ENCODE measurements around the gene C17orf58.

C17orf58 gene

GRCh38 chr17:67999291-67999911 lies 3.1 kb upstream of the C17orf58 start:
- H3K27ac ChIP-seq (ENCODE audit: low read depth, low read length, severe bottlenecking), result no peak overlapping the region
- H3K9me3 ChIP-seq (ENCODE audit: control insufficient read depth, low read length), result no peaks in the 10 kb centered on the region
- H3K36me3 ChIP-seq (ENCODE audit: control insufficient read depth, insufficient read depth, low read length), result no peaks in the 10 kb centered on the region
- H3K4me3 ChIP-seq (ENCODE audit: extremely low read depth, insufficient read depth, low read length, poor library complexity, severe bottlenecking), result no peak overlapping the region
- peaks cover 6% of the 10 kb centered on the region for H3K4me1 ChIP-seq (ENCODE audit: control insufficient read depth, insufficient read depth, low read length, poor library complexity, severe bottlenecking)
- WGBS, 2 experiments (ENCODE audit: insufficient coverage in 2 of 2), result 100% methylated on average over 1 of the region's 3 CpGs; no CpG with 5 or more reads in 1 of the 2 experiments

GRCh38 chr17:67998466-67998865 lies 2.2 kb upstream of the C17orf58 start:
- Histone ChIP-seq H3K9me3 (ENCODE audit: control insufficient read depth, low read length) (no peaks in the 10 kb centered on the region), H3K27ac (ENCODE audit: low read depth, low read length, severe bottlenecking) (no peak overlapping the region), H3K4me3 (ENCODE audit: extremely low read depth, insufficient read depth, low read length, poor library complexity, severe bottlenecking) (no peak overlapping the region), H3K36me3 (ENCODE audit: control insufficient read depth, insufficient read depth, low read length) (no peaks in the 10 kb centered on the region), H3K4me1 (ENCODE audit: control insufficient read depth, insufficient read depth, low read length, poor library complexity, severe bottlenecking) (peaks cover 6% of the 10 kb centered on the region)
- WGBS, 2 experiments (ENCODE audit: insufficient coverage in 2 of 2), result 79 to 100% methylated on average over 2 of the region's 2 CpGs

GRCh38 chr17:67995570-67996263 lies 552 bp downstream of the C17orf58 start:
- Histone ChIP-seq H3K4me1 (ENCODE audit: control insufficient read depth, insufficient read depth, low read length, poor library complexity, severe bottlenecking) (peaks cover 6% of the 10 kb centered on the region), H3K4me3 (ENCODE audit: extremely low read depth, insufficient read depth, low read length, poor library complexity, severe bottlenecking) (peak overlapping the region; percentile 45), H3K9me3 (ENCODE audit: control insufficient read depth, low read length) (no peaks in the 10 kb centered on the region), H3K36me3 (ENCODE audit: control insufficient read depth, insufficient read depth, low read length) (peaks cover 3% of the 10 kb centered on the region), H3K27ac (ENCODE audit: low read depth, low read length, severe bottlenecking) (no peak overlapping the region)
- 0 to 1% methylated on average over 31 to 40 of the region's 43 CpGs for WGBS, 2 experiments (ENCODE audit: insufficient coverage in 2 of 2)

GRCh38 chr17:67994817-67995569 lies 1.3 kb downstream of the C17orf58 start:
- no CpG with 5 or more reads among the region's 9 CpGs for WGBS, 2 experiments (ENCODE audit: insufficient coverage in 2 of 2)
- peaks cover 3% of the 10 kb centered on the region for H3K36me3 ChIP-seq (ENCODE audit: control insufficient read depth, insufficient read depth, low read length)
- no peaks in the 10 kb centered on the region for H3K9me3 ChIP-seq (ENCODE audit: control insufficient read depth, low read length)
- peak overlapping the region; percentile 62 for H3K4me3 ChIP-seq (ENCODE audit: extremely low read depth, insufficient read depth, low read length, poor library complexity, severe bottlenecking)
- peaks cover 6% of the 10 kb centered on the region for H3K4me1 ChIP-seq (ENCODE audit: control insufficient read depth, insufficient read depth, low read length, poor library complexity, severe bottlenecking)
- no peak overlapping the region for H3K27ac ChIP-seq (ENCODE audit: low read depth, low read length, severe bottlenecking)

- 4 to 9% methylated on average over 17 to 18 of the region's 21 CpGs for WGBS, 2 experiments (ENCODE audit: insufficient coverage in 2 of 2)
- H3K9me3 ChIP-seq (ENCODE audit: control insufficient read depth, low read length), result no peaks in the 10 kb centered on the region
- H3K4me1 ChIP-seq (ENCODE audit: control insufficient read depth, insufficient read depth, low read length, poor library complexity, severe bottlenecking), result peaks cover 3% of the 10 kb centered on the region
- H3K4me3 ChIP-seq (ENCODE audit: extremely low read depth, insufficient read depth, low read length, poor library complexity, severe bottlenecking), result peak overlapping the region; percentile 62
- H3K27ac ChIP-seq (ENCODE audit: low read depth, low read length, severe bottlenecking), result peak overlapping the region; percentile 84
- H3K36me3 ChIP-seq (ENCODE audit: control insufficient read depth, insufficient read depth, low read length), result peaks cover 3% of the 10 kb centered on the region
These were observed 2.3 kb downstream of the C17orf58 start for GRCh38 chr17:67993998-67994361.

GRCh38 chr17:67993153-67993997 lies 2.9 kb downstream of the C17orf58 start:
- Histone ChIP-seq H3K36me3 (ENCODE audit: control insufficient read depth, insufficient read depth, low read length) (peaks cover 3% of the 10 kb centered on the region), H3K4me3 (ENCODE audit: extremely low read depth, insufficient read depth, low read length, poor library complexity, severe bottlenecking) (peak overlapping the region; percentile 64), H3K27ac (ENCODE audit: low read depth, low read length, severe bottlenecking) (peak overlapping the region; percentile 86), H3K4me1 (ENCODE audit: control insufficient read depth, insufficient read depth, low read length, poor library complexity, severe bottlenecking) (peaks cover 3% of the 10 kb centered on the region), H3K9me3 (ENCODE audit: control insufficient read depth, low read length) (no peaks in the 10 kb centered on the region)
- WGBS, 2 experiments (ENCODE audit: insufficient coverage in 2 of 2), result 0 to 1% methylated on average over 98 to 112 of the region's 144 CpGs

- peak overlapping the region; percentile 64 for H3K4me3 ChIP-seq (ENCODE audit: extremely low read depth, insufficient read depth, low read length, poor library complexity, severe bottlenecking)
- H3K9me3 ChIP-seq (ENCODE audit: control insufficient read depth, low read length), result no peaks in the 10 kb centered on the region
- peaks cover 3% of the 10 kb centered on the region for H3K36me3 ChIP-seq (ENCODE audit: control insufficient read depth, insufficient read depth, low read length)
- WGBS, 2 experiments (ENCODE audit: insufficient coverage in 2 of 2), result 16% methylated on average over 14 of the region's 18 CpGs
- peaks cover 3% of the 10 kb centered on the region for H3K4me1 ChIP-seq (ENCODE audit: control insufficient read depth, insufficient read depth, low read length, poor library complexity, severe bottlenecking)
- H3K27ac ChIP-seq (ENCODE audit: low read depth, low read length, severe bottlenecking), result peak overlapping the region; percentile 86
These were observed 3.6 kb downstream of the C17orf58 start for GRCh38 chr17:67992548-67993152.

GRCh38 chr17:67990909-67991308 lies 5.4 kb downstream of the C17orf58 start:
- H3K36me3 ChIP-seq (ENCODE audit: control insufficient read depth, insufficient read depth, low read length), result peaks cover 3% of the 10 kb centered on the region
- no peak overlapping the region for H3K27ac ChIP-seq (ENCODE audit: low read depth, low read length, severe bottlenecking)
- peaks cover under 1% of the 10 kb centered on the region for H3K4me1 ChIP-seq (ENCODE audit: control insufficient read depth, insufficient read depth, low read length, poor library complexity, severe bottlenecking)
- no peaks in the 10 kb centered on the region for H3K9me3 ChIP-seq (ENCODE audit: control insufficient read depth, low read length)
- WGBS, 2 experiments (ENCODE audit: insufficient coverage in 2 of 2), result 100% methylated on average over 1 of the region's 4 CpGs; no CpG with 5 or more reads in 1 of the 2 experiments
- H3K4me3 ChIP-seq (ENCODE audit: extremely low read depth, insufficient read depth, low read length, poor library complexity, severe bottlenecking), result no peak overlapping the region

- Histone ChIP-seq H3K4me3 (ENCODE audit: extremely low read depth, insufficient read depth, low read length, poor library complexity, severe bottlenecking) (no peak overlapping the region), H3K27ac (ENCODE audit: low read depth, low read length, severe bottlenecking) (no peak overlapping the region)
- WGBS, 2 experiments (ENCODE audit: insufficient coverage in 2 of 2), result 83 to 90% methylated on average over 1 to 2 of the region's 3 CpGs
These were observed 12.9 kb downstream of the C17orf58 start for GRCh38 chr17:67983383-67983688.

More at GRCh38 chr17:67983383-67983688, 12.9 kb downstream of the C17orf58 start:
- Histone ChIP-seq H3K9me3 (ENCODE audit: control insufficient read depth, low read length) (no peaks in the 10 kb centered on the region), H3K4me1 (ENCODE audit: control insufficient read depth, insufficient read depth, low read length, poor library complexity, severe bottlenecking) (no peaks in the 10 kb centered on the region), H3K36me3 (ENCODE audit: control insufficient read depth, insufficient read depth, low read length) (peaks cover 10% of the 10 kb centered on the region)
